ENCODE results near the gene CD4.
"Not testable (repeated sequence)": the region's sequence is repeated elsewhere in the genome, so short reads cannot be mapped to it uniquely, and the experiment has no call there.

CD4 gene

GRCh38 chr12:6788972-6789924 is at the start of gene CD4:
Gene CD4, plus strand, starts transcription at chr12:6789528. Its CDS starts 10,611 bp downstream, at chr12:6800139.
- no peak for TF ChIP-seq CTCF (IDR thresholded peaks at IDR 0.05; ENCODE audit: poor library complexity, severe bottlenecking)
- Histone ChIP-seq H3K4me1 (ENCODE audit: insufficient read depth, poor library complexity, severe bottlenecking) (no peaks in the 10 kb centered on the region), H3K27me3 (ENCODE audit: insufficient read depth, poor library complexity, severe bottlenecking) (no peaks in the 10 kb centered on the region), H3K36me3 (ENCODE audit: low read depth) (no peaks in the 10 kb centered on the region), H3K9me3 (ENCODE audit: severe bottlenecking) (no peaks in the 10 kb centered on the region), H3K27ac (ENCODE audit: poor library complexity, severe bottlenecking) (no peak within 1 kb of the TSS), H3K4me3 (ENCODE audit: severe bottlenecking) (no peak within 1 kb of the TSS)
- no peak for DNase-seq (ENCODE audit: low spot score)
- ATAC-seq (ENCODE audit: low read depth): no peak

GRCh38 chr12:6742080-6742479 is 47.2 kb upstream of the CD4 start:
- not testable (repeated sequence) for H3K4me3 ChIP-seq (ENCODE audit: severe bottlenecking); H3K36me3 ChIP-seq (ENCODE audit: low read depth); H3K27me3 ChIP-seq (ENCODE audit: insufficient read depth, poor library complexity, severe bottlenecking); H3K27ac ChIP-seq (ENCODE audit: poor library complexity, severe bottlenecking); ATAC-seq (ENCODE audit: low read depth); DNase-seq (ENCODE audit: low spot score); H3K9me3 ChIP-seq (ENCODE audit: severe bottlenecking)
- H3K4me1 ChIP-seq (ENCODE audit: insufficient read depth, poor library complexity, severe bottlenecking): peaks cover 13% of the 10 kb centered on the region

- Histone ChIP-seq H3K4me1 (ENCODE audit: insufficient read depth, poor library complexity, severe bottlenecking) (peaks cover 13% of the 10 kb centered on the region), H3K4me3 (ENCODE audit: severe bottlenecking) (no peak overlapping the region), H3K27me3 (ENCODE audit: insufficient read depth, poor library complexity, severe bottlenecking) (no peaks in the 10 kb centered on the region), H3K27ac (ENCODE audit: poor library complexity, severe bottlenecking) (no peak overlapping the region), H3K9me3 (ENCODE audit: severe bottlenecking) (no peaks in the 10 kb centered on the region), H3K36me3 (ENCODE audit: low read depth) (peaks cover 13% of the 10 kb centered on the region)
- ATAC-seq (ENCODE audit: low read depth): no peak
- no peak for TF ChIP-seq CTCF (IDR thresholded peaks at IDR 0.05; ENCODE audit: poor library complexity, severe bottlenecking)
- no peak for DNase-seq (ENCODE audit: low spot score)
Measured at GRCh38 chr12:6742834-6743233, 46.5 kb upstream of the CD4 start.

GRCh38 chr12:6743300-6743699 is 46.0 kb upstream of the CD4 start:
- not testable (repeated sequence) for ATAC-seq (ENCODE audit: low read depth); DNase-seq (ENCODE audit: low spot score); H3K9me3 ChIP-seq (ENCODE audit: severe bottlenecking); H3K27ac ChIP-seq (ENCODE audit: poor library complexity, severe bottlenecking); H3K27me3 ChIP-seq (ENCODE audit: insufficient read depth, poor library complexity, severe bottlenecking); H3K4me3 ChIP-seq (ENCODE audit: severe bottlenecking)
- peaks cover 17% of the 10 kb centered on the region for H3K36me3 ChIP-seq (ENCODE audit: low read depth)
- H3K4me1 ChIP-seq (ENCODE audit: insufficient read depth, poor library complexity, severe bottlenecking): peaks cover 13% of the 10 kb centered on the region

GRCh38 chr12:6745741-6746525 is 43.4 kb upstream of the CD4 start:
- DNase-seq (ENCODE audit: low spot score): no peak
- H3K9me3 ChIP-seq (ENCODE audit: severe bottlenecking): no peaks in the 10 kb centered on the region

More at GRCh38 chr12:6745741-6746525, 43.4 kb upstream of the CD4 start:
- H3K36me3 ChIP-seq (ENCODE audit: low read depth): peaks cover 41% of the 10 kb centered on the region
- H3K4me3 ChIP-seq (ENCODE audit: severe bottlenecking): no peak overlapping the region
- H3K27me3 ChIP-seq (ENCODE audit: insufficient read depth, poor library complexity, severe bottlenecking): no peaks in the 10 kb centered on the region
- H3K27ac ChIP-seq (ENCODE audit: poor library complexity, severe bottlenecking): peak overlapping the region; percentile 73
- H3K4me1 ChIP-seq (ENCODE audit: insufficient read depth, poor library complexity, severe bottlenecking): peaks cover 13% of the 10 kb centered on the region
- peak; percentile 92 for ATAC-seq (ENCODE audit: low read depth)
- no peak for TF ChIP-seq CTCF (IDR thresholded peaks at IDR 0.05; ENCODE audit: poor library complexity, severe bottlenecking)
